Measurements from ENCODE around the gene CIBAR2. TPM values are rescaled to one million over a fixed set of nuclear protein-coding genes. Genes with fewer than 3 reads are reported as not detected.
"Not testable (repeated sequence)": the region's sequence is repeated elsewhere in the genome, so short reads cannot be mapped to it uniquely, and the experiment has no call there.

The CIBAR2 gene
- total RNA-seq, 1 donor: not detected

DNA sequence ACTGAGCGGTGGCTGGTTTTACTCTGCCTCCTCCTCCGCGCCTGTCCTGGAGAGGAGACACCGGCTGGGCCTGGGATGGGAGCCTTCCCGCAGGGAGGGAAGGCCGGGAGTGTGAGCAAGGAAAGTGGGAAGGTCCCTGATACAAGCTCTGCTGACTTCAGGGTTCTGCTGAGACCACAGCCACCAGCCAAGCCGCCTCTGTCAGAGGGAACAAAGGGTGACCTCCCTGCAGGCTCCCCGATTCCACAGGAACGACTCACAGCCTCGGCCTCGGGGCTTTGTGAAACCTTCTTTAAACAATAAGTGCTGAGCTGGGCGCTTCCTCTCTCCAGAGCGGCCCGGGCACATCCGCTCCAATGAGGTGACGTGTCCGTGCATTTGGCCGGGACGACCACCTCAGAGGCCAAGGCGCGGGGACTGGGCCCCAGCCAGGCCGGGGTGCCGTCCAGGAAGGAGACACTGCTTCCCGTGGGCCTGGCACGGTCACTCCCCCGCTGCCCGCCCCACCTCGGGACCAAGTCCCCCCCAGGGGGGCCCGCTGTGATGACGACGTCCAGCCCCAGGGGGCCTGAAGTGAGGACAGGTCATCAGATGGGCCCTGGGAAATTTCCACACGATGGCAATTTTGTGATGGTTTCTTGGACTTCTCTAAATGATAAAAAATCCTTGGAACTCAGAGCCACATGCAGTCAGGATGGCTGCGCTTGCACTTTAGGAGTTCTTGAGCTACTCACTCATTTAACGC lies 11.8 kb upstream of the CIBAR2 start:
- DNase-seq (ENCODE audit: low read depth): peak; percentile 89
- H3K4me3 ChIP-seq (ENCODE audit: low read depth, low read length): peak overlapping the region; percentile 37
- TF ChIP-seq, protein P1, sequence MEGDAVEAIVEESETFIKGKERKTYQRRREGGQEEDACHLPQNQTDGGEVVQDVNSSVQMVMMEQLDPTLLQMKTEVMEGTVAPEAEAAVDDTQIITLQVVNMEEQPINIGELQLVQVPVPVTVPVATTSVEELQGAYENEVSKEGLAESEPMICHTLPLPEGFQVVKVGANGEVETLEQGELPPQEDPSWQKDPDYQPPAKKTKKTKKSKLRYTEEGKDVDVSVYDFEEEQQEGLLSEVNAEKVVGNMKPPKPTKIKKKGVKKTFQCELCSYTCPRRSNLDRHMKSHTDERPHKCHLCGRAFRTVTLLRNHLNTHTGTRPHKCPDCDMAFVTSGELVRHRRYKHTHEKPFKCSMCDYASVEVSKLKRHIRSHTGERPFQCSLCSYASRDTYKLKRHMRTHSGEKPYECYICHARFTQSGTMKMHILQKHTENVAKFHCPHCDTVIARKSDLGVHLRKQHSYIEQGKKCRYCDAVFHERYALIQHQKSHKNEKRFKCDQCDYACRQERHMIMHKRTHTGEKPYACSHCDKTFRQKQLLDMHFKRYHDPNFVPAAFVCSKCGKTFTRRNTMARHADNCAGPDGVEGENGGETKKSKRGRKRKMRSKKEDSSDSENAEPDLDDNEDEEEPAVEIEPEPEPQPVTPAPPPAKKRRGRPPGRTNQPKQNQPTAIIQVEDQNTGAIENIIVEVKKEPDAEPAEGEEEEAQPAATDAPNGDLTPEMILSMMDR (IDR thresholded peaks at IDR 0.05; ENCODE audit: insufficient read depth, low read length): no peak

DNA sequence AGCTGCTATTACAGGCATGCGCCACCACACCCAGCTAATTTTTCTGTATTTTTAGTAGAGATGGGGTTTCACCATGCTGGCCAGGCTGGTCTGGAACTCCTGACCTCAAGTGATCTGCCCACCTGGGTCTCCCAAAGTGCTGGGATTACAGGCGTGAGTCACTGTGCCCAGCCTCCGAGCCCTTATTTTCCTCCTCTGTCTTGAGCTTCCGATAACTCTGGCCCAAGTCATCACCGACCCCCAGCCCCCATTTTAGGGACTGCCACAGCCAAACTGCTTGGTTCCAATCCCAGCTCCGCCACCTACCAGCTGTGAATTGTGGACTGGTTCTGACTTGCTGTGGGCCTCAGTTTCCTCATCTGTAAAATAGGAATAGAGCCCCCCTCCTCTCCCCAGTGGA lies 11.2 kb upstream of the CIBAR2 start:
- peak overlapping the region; percentile 37 for H3K4me3 ChIP-seq (ENCODE audit: low read depth, low read length)
- not testable (repeated sequence) for DNase-seq (ENCODE audit: low read depth)

DNA sequence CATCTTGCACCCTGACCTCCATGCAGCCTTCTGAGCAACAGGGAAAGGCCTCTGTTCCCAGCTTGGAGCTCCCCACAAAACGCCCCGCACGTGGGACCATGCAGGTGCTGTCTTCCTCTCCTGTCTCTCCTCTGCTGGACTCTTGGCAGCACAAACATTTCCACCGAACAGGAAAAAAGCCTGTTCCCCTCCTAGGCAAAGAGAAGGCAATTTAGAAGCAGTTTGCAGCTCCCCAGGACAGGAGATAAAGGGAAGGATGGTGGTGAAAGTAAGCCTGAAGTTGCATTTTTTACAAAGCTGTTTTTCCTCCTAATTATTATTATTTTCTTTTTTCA lies 7.7 kb upstream of the CIBAR2 start:
- no peak for DNase-seq (ENCODE audit: low read depth)
- TF ChIP-seq, protein P1 (IDR thresholded peaks at IDR 0.05; ENCODE audit: insufficient read depth, low read length): no peak
- no peak overlapping the region for H3K4me3 ChIP-seq (ENCODE audit: low read depth, low read length)

DNA sequence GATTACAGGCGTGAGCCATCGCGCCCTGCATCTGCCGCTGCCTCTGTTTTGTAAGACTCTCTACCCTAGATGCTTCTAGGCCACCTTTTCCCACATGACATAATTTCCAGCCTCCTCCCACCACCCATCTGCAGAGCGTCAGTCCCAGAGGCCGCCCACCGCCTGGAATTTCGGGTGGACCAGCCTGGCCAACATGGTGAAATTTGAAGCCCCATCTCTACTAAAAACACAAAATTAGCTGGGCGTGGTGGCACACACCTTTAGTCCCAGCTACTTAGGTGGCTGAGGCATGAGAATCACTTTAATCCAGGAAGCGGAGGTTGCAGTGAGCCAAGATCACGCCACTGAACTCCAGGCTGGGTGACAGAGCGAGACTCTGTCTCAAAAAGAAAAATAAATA lies 5.1 kb upstream of the CIBAR2 start:
- no peak overlapping the region for H3K4me3 ChIP-seq (ENCODE audit: low read depth, low read length)
- TF ChIP-seq, protein P1 (IDR thresholded peaks at IDR 0.05; ENCODE audit: insufficient read depth, low read length): no peak
- no peak for DNase-seq (ENCODE audit: low read depth)

DNA sequence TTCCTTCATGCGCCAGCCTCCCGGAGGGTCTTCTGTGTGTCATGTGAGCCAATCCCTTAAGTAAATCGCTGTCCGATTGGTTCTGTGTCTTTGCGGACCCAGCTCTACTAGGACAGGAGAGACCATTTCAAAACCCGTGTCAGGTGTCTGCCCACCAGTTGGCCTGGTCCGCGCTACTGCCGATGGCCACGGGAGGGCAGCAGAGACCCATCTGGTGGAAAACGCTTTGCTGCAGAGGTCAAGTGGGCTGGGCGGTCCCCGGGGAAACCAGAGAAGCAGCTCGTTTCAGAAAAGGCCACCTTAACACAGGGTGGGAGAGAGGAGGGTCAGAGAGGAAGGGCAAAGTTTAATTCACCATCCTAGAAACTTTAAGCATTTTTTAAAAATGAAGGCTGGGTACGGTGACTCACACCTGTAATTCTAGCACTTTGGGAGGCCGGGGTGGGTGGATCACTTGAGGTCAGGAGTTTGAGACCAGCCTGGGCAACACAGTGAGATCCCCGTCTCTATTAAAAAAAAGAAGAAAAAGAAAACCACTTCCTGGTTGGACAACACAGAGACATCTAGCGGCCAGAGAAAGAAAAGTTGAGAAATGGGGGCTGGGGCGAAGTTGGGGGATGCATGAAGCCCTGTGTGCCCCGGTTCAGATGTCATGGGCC lies 2.8 kb upstream of the CIBAR2 start:
- no peak overlapping the region for H3K4me3 ChIP-seq (ENCODE audit: low read depth, low read length)
- DNase-seq (ENCODE audit: low read depth): peak; percentile 81
- TF ChIP-seq, protein P1 (IDR thresholded peaks at IDR 0.05; ENCODE audit: insufficient read depth, low read length): peak; percentile 98

DNA sequence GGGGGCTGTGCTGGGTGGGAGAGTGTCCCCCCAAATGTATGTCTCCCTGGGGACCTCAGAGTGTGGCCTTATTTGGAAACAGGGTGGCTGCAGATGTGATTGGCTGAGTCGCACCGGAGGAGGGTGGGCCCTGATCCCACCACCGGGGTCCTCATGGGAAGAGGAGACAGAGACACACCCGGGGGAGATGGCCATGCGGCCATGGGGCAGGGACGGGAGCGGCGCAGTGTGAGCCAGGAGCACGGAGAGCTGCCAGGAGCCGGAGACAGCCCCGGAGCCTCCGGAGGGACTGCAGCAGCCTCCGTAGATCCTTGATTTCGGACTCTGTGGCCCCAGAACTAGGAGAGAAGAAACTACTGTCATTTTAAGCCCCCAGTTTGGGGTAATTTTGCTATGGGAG lies 1.6 kb upstream of the CIBAR2 start:
- DNase-seq (ENCODE audit: low read depth): no peak
- TF ChIP-seq, protein P1 (IDR thresholded peaks at IDR 0.05; ENCODE audit: insufficient read depth, low read length): no peak
- no peak overlapping the region for H3K4me3 ChIP-seq (ENCODE audit: low read depth, low read length)

DNA sequence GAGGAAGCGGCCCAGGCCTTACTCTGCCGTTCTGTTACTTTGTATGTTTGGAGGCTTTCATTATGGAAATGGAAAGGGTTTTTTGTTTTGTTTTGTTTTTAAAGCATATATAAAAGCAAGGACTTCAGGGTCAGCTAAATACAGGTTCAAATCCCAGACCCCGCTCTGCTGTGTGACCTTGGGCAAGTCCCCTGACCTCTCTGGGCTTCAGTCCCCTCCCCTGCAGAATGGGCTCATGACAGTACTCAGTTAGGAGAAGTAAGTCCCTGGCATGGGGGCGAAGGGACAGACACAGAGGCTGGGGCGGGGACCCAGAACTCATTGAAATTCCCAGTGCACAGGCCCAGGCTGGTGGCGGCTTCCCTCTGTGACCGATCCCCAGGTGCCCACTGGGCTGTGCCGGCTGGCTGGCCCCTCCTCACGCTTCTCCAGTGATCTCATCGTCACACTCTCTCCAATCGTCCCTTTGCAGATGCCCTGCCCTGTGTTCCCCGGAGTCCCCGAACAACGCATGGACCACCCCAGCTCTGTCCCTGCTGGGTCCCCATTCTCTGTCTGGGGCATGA lies 979 bp upstream of the CIBAR2 start:
- H3K4me3 ChIP-seq (ENCODE audit: low read depth, low read length): no peak overlapping the region
- TF ChIP-seq, protein P1 (IDR thresholded peaks at IDR 0.05; ENCODE audit: insufficient read depth, low read length): no peak

More for the DNA sequence above, 979 bp upstream of the CIBAR2 start:
- no peak for DNase-seq (ENCODE audit: low read depth)
